ENCODE results near the gene GAL3ST1. TPM values are rescaled to one million over a fixed set of nuclear protein-coding genes. Genes with fewer than 3 reads are reported as not detected.

GAL3ST1 gene
- total and polyA plus RNA-seq, 2 of the 8 experiments (the other 6 are each of a cell fraction or from before 2014, with no cell fraction given): 11.0 to 32.5 TPM

Other genes with a start within 250 kb of the GAL3ST1 start
- 5.4 and 6.5 TPM in 2 replicates for gene TBC1D10A, start 247.7 kb downstream of the GAL3ST1 start, total RNA-seq (2021; fragmentation: NEBNext Ultra II Directional; extraction: Animal tissue kit (Norgen Biotek cat#: 25700))
- 7.0 and 11.3 TPM in 2 replicates for gene TBC1D10A, start 247.7 kb downstream of the GAL3ST1 start, polyA plus RNA-seq (2011; rRNA removed)
- gene SF3A1, start 217.8 kb downstream of the GAL3ST1 start, total RNA-seq (2021; fragmentation: NEBNext Ultra II Directional; extraction: Animal tissue kit (Norgen Biotek cat#: 25700)): 275 and 285 TPM in 2 replicates
- 27.8 and 83.8 TPM in 2 replicates for gene SF3A1, start 217.8 kb downstream of the GAL3ST1 start, polyA plus RNA-seq (2011; rRNA removed)
- gene CCDC157, start 217.7 kb downstream of the GAL3ST1 start, total RNA-seq (2021; fragmentation: NEBNext Ultra II Directional; extraction: Animal tissue kit (Norgen Biotek cat#: 25700)): 4.1 and 4.8 TPM in 2 replicates
- gene CCDC157, start 217.7 kb downstream of the GAL3ST1 start, polyA plus RNA-seq (2011; rRNA removed): 8.4 and 9.4 TPM in 2 replicates
- 15.3 and 19.0 TPM in 2 replicates for gene RNF215, start 187.3 kb downstream of the GAL3ST1 start, total RNA-seq (2021; fragmentation: NEBNext Ultra II Directional; extraction: Animal tissue kit (Norgen Biotek cat#: 25700))
- gene RNF215, start 187.3 kb downstream of the GAL3ST1 start, polyA plus RNA-seq (2011; rRNA removed): 13.1 and 16.4 TPM in 2 replicates
- gene SEC14L2, start 177.6 kb downstream of the GAL3ST1 start, total RNA-seq (2021; fragmentation: NEBNext Ultra II Directional; extraction: Animal tissue kit (Norgen Biotek cat#: 25700)): 2.8 and 4.3 TPM in 2 replicates
- gene SEC14L2, start 177.6 kb downstream of the GAL3ST1 start, polyA plus RNA-seq (2011; rRNA removed): 1.8 and 3.2 TPM in 2 replicates
- 59.8 and 66.4 TPM in 2 replicates for gene MTFP1, start 148.9 kb downstream of the GAL3ST1 start, total RNA-seq (2021; fragmentation: NEBNext Ultra II Directional; extraction: Animal tissue kit (Norgen Biotek cat#: 25700))
- gene MTFP1, start 148.9 kb downstream of the GAL3ST1 start, polyA plus RNA-seq (2011; rRNA removed): 98.8 and 120 TPM in 2 replicates
- not detected in 2 replicates for gene SEC14L3, start 102.6 kb downstream of the GAL3ST1 start, total RNA-seq (2021; fragmentation: NEBNext Ultra II Directional; extraction: Animal tissue kit (Norgen Biotek cat#: 25700))
- gene SEC14L3, start 102.6 kb downstream of the GAL3ST1 start, polyA plus RNA-seq (2011; rRNA removed): not detected in 2 replicates
- gene SEC14L4, start 69.0 kb downstream of the GAL3ST1 start, total RNA-seq (2021; fragmentation: NEBNext Ultra II Directional; extraction: Animal tissue kit (Norgen Biotek cat#: 25700)): 3.9 and 4.9 TPM in 2 replicates
- gene SEC14L4, start 69.0 kb downstream of the GAL3ST1 start, polyA plus RNA-seq (2011; rRNA removed): 2.6 and 2.9 TPM in 2 replicates
- 0.63 and 0.80 TPM in 2 replicates for gene SEC14L6, start 27.9 kb downstream of the GAL3ST1 start, total RNA-seq (2021; fragmentation: NEBNext Ultra II Directional; extraction: Animal tissue kit (Norgen Biotek cat#: 25700))
- gene SEC14L6, start 27.9 kb downstream of the GAL3ST1 start, polyA plus RNA-seq (2011; rRNA removed): 1.9 and 2.1 TPM in 2 replicates
- 121 and 133 TPM in 2 replicates for gene PES1, start 17.2 kb upstream of the GAL3ST1 start, total RNA-seq (2021; fragmentation: NEBNext Ultra II Directional; extraction: Animal tissue kit (Norgen Biotek cat#: 25700))
- 191 and 247 TPM in 2 replicates for gene PES1, start 17.2 kb upstream of the GAL3ST1 start, polyA plus RNA-seq (2011; rRNA removed)
- 30.0 and 36.2 TPM in 2 replicates for gene TCN2, start 32.5 kb upstream of the GAL3ST1 start, total RNA-seq (2021; fragmentation: NEBNext Ultra II Directional; extraction: Animal tissue kit (Norgen Biotek cat#: 25700))
- gene TCN2, start 32.5 kb upstream of the GAL3ST1 start, polyA plus RNA-seq (2011; rRNA removed): 87.8 and 91.7 TPM in 2 replicates
- gene SLC35E4, start 61.1 kb upstream of the GAL3ST1 start, total RNA-seq (2021; fragmentation: NEBNext Ultra II Directional; extraction: Animal tissue kit (Norgen Biotek cat#: 25700)): 5.1 TPM in 2 replicates
- gene SLC35E4, start 61.1 kb upstream of the GAL3ST1 start, polyA plus RNA-seq (2011; rRNA removed): 5.6 and 7.8 TPM in 2 replicates
- gene DUSP18, start 93.2 kb upstream of the GAL3ST1 start, total RNA-seq (2021; fragmentation: NEBNext Ultra II Directional; extraction: Animal tissue kit (Norgen Biotek cat#: 25700)): 2.6 and 3.6 TPM in 2 replicates
- gene DUSP18, start 93.2 kb upstream of the GAL3ST1 start, polyA plus RNA-seq (2011; rRNA removed): 7.3 and 8.3 TPM in 2 replicates
- gene OSBP2, start 120.2 kb upstream of the GAL3ST1 start, total RNA-seq (2021; fragmentation: NEBNext Ultra II Directional; extraction: Animal tissue kit (Norgen Biotek cat#: 25700)): 3.4 and 3.7 TPM in 2 replicates
- gene OSBP2, start 120.2 kb upstream of the GAL3ST1 start, polyA plus RNA-seq (2011; rRNA removed): 3.4 and 4.5 TPM in 2 replicates

Data from H1 (cell line).